Stimulated activated CD4-positive, alpha-beta T cell treated with anti-CD3 and anti-CD28 coated beads, Interleukin-1b, Interleukin-23, amount 100 ng/mL, for 48 hours (primary cell): ENCODE results near the gene SLC1A7.

ENCODE experiments used
- DNase-seq: peaks from one replicate; pipeline ENCODE4 v3.0.0-alpha.2; 2020

The SLC1A7 gene

DNA sequence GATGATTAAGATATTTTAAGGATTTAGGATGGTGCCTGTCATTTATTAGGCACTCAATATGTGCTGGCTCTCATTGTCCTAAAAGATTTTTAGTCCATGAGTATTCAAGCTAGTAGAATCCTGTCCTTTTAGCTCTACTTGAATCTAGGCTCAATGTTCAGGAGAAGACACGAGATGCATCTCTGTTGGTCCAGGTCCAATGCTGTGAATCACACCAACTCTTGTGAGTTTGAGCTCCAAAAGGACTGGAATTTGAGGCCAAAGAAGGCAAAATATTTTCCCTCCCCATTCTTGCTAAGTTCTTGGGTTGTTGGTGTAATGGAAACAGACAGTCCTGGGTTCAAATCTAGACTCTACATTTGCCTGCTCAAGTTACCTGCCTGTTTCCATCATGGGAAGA lies 81.9 kb downstream of the SLC1A7 start:
- no peak for DNase-seq

DNA sequence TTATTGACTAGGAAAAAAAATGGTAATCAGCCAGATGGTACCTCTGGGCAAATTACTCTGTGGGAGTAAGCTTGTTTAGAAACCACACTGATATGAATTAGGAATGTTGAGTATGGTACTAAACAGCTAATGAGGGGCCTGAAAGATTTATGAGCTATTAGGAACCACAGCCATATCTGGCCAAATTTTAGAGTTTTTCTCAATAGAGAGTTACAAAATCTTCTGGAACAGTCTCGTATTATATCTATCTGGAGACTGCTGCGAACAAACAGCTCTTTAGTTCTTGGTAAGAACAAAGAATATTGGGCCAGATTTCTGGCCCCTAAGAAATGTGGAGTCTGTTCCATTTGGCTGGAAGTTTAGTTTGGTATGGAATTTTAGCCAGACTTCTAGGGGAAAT lies 85.3 kb downstream of the SLC1A7 start:
- no peak for DNase-seq

GRCh38 chr1:53051676-53052075 lies 90.8 kb downstream of the SLC1A7 start:
- no peak for DNase-seq

DNA sequence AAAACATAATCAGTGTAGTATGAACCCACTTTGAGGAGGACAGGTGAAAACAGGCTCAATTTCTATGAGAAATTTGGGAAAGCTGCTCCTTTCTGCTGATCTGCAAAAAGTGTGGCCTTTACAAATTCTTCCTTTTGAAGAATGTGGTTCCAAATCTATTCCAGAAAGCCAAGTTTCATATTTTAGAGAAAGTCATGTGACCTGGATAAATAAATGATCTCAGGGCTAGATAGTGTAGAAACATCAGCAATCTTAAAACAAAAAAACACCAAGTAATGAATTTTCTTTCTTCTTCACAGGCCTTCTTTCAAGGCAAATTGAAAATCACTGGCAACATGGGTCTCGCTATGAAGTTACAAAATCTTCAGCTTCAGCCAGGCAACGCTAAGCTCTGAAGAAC lies 92.1 kb downstream of the SLC1A7 start:
- DNase-seq = no peak

- no peak for DNase-seq
Observed at GRCh38 chr1:53049574-53049967, 92.9 kb downstream of the SLC1A7 start.

DNA sequence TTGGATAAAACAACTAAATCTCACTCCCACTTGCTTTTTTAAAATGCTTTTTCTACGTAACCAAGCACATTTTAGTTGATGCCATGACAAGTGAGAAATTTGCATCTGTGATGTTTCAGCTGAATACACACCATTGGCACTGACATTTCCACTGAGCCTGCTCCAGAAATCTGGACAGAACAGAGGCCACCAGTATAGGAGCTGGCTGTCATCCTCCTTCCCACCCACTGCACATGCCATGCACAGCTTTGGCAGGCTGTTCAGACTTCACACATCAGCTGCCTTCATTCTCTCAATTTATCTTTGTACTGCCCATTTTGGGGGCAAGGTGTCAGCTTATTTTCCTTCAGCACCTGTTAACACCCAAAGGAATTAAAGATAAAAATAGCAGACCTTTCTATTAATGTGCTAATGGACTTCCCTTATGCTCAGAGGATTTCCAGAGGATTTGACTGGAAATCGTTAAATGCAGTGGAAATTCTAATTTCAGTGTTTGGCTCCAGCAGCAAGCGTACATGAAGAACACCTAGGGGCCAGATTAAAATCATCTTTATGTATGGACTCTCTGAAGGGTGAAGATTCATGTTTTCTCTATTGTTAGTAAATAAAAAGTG lies 93.4 kb downstream of the SLC1A7 start:
- DNase-seq = no peak

- no peak for DNase-seq
Observed at GRCh38 chr1:53047737-53048736, 94.4 kb downstream of the SLC1A7 start.

DNA sequence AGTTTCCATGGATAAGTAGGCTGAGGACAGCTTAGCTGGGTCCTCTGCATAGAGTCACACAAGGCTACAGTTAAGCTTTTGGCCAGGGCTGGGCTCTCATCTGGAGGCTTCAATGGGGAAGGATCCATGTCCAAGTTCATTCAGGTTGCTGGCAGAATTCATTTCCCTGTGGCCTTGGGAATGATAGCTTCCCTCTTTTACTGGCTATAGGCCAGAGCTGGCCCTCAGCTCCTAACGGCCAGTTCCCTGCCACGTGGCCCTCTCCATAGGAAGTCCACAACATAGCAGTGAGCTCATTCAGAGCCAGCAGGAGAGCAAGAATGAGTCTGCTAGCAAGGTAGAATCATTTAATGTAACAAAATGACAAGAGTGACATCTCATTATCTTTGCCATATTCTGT lies 95.5 kb downstream of the SLC1A7 start:
- no peak for DNase-seq

- DNase-seq = no peak
Observed at GRCh38 chr1:53044926-53045325, 97.5 kb downstream of the SLC1A7 start.

DNA sequence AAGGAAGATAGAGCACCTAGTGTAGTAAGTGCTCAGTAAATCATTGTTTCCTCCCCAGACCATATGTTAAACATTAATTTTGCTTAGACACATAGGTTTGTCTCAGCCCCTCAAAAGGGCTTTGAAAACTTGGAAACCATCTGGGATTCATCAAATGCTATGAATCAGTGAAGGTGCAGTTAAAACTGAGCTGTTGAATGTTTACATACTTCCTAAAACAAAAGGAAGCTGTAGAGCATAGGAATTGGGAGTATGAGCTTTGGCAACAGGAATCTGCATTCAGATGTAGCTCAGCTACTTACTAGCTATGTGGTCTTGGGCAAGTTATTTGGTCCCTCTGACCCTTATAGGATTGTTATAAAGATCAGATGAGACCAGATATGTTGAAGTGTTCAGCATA lies 99.2 kb downstream of the SLC1A7 start:
- no peak for DNase-seq

GRCh38 chr1:53038566-53038965 lies 103.9 kb downstream of the SLC1A7 start:
- DNase-seq = no peak
